Loucy (cell line): ENCODE data around the gene SPATA33.

Source experiments
- CTCF ChIP-seq: fragments of 200-600 bp; sonication (generic); conservative IDR thresholded peaks from 2 replicates; pipeline ENCODE4 v1.5.1; 2014; ENCODE audit warnings: mild to moderate bottlenecking, antibody characterized with exemption, low read length
- EZH2phosphoT487 ChIP-seq: fragments of 200-600 bp; IDR thresholded peaks from 2 replicates; pipeline ENCODE4 v1.6.1; 2018; ENCODE audit warnings: antibody characterized with exemption, mild to moderate bottlenecking, moderate library complexity, borderline replicate concordance

DNA sequence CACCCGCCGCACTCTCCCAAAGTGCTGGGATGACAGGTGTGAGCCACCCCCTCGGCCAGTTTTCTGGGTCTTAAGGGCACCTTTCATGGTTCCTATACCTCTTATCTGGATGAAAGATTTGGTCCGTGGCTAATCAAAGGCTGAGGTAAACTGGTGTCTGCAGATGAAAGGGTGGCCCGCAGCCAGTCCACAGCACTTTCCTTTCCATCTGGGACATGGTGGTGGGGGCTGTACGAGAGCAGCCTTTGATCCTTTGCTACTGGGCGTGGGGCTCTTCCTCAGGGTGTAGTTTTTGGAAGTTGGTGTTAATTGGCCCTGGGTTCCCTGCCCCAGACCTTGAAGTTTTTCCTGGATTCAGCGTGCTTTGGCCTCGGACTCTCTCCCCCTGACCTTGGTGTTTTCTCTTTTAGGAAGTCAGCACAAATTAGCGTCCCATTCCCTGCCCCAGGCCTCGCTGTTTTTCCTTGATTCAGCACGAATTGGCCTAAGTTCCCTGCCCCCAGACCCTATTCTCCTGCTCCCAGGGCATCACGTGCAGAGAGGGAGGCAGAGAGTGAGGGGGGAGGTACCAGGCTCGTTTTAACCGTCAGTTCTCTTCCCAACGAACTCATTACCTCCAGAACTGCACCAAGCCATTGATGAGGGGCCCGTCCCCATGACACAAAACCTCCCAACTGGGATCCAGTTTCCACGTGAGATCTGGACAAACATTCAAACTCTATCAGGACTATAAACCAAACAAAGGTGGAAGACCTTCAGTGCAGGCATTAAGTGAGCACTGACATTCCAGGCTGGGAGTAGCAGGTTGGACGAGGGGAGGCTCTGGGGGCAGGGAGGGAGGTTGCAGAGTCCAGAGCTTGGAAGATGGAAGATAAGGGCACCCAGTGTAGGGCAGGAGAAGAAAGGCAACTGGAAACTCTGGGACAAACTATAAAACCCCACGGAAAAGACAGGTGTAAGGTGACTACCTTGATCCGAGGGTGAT, 32.6 kb upstream of the SPATA33 start:
- no peak for TF ChIP-seq CTCF
- TF ChIP-seq EZH2phosphoT487: no peak
